ENCODE measurements around the gene RFPL1. TPM values are rescaled to one million over a fixed set of nuclear protein-coding genes. Genes with fewer than 3 reads are reported as not detected.
A peak's percentile ranks its signal among the peaks of the same experiment; 100 is the strongest.
"Not testable (repeated sequence)": the region's sequence is repeated elsewhere in the genome, so short reads cannot be mapped to it uniquely, and the experiment has no call there.

The RFPL1 gene
- total RNA-seq, result not detected in 2 replicates

- not testable (repeated sequence) for H3K4me3 ChIP-seq (ENCODE audit: low read depth, low read length); H3K27me3 ChIP-seq (ENCODE audit: control insufficient read depth, insufficient read depth, low read length); FAIRE-seq; DNase-seq (ENCODE audit: low read depth); H3K36me3 ChIP-seq (ENCODE audit: control insufficient read depth, insufficient read depth, low read length)
Measured at GRCh38 chr22:29438283-29438682, at the start of gene RFPL1. RFPL1 (plus strand) TSS chr22:29438583.

GRCh38 chr22:29388759-29389090 is 49.7 kb upstream of the RFPL1 start:
- TF ChIP-seq CTCF (IDR thresholded peaks at IDR 0.05; ENCODE audit: insufficient read depth, low read length, severe bottlenecking), result no peak
- Histone ChIP-seq H3K4me3 (ENCODE audit: low read depth, low read length) (peak overlapping the region; percentile 54), H3K27me3 (ENCODE audit: control insufficient read depth, insufficient read depth, low read length) (no peaks in the 10 kb centered on the region), H3K36me3 (ENCODE audit: control insufficient read depth, insufficient read depth, low read length) (peaks cover 1% of the 10 kb centered on the region)
- DNase-seq (ENCODE audit: low read depth) (no peak), FAIRE-seq (no peak)

GRCh38 chr22:29390270-29390669 is 48.1 kb upstream of the RFPL1 start:
- no peak for FAIRE-seq
- no peaks in the 10 kb centered on the region for H3K36me3 ChIP-seq (ENCODE audit: control insufficient read depth, insufficient read depth, low read length)
- no peak for TF ChIP-seq CTCF (IDR thresholded peaks at IDR 0.05; ENCODE audit: insufficient read depth, low read length, severe bottlenecking)

GRCh38 chr22:29391546-29391945 is 46.8 kb upstream of the RFPL1 start:
- Histone ChIP-seq H3K27me3 (ENCODE audit: control insufficient read depth, insufficient read depth, low read length) (no peaks in the 10 kb centered on the region), H3K36me3 (ENCODE audit: control insufficient read depth, insufficient read depth, low read length) (no peaks in the 10 kb centered on the region), H3K4me3 (ENCODE audit: low read depth, low read length) (no peak overlapping the region)
- no peak for FAIRE-seq
- no peak for DNase-seq (ENCODE audit: low read depth)
- no peak for TF ChIP-seq CTCF (IDR thresholded peaks at IDR 0.05; ENCODE audit: insufficient read depth, low read length, severe bottlenecking)

More at GRCh38 chr22:29390270-29390669, 48.1 kb upstream of the RFPL1 start:
- Histone ChIP-seq H3K27me3 (ENCODE audit: control insufficient read depth, insufficient read depth, low read length) (no peaks in the 10 kb centered on the region), H3K4me3 (ENCODE audit: low read depth, low read length) (no peak overlapping the region)
- no peak for DNase-seq (ENCODE audit: low read depth)

GRCh38 chr22:29393019-29393608 is 45.3 kb upstream of the RFPL1 start:
- no peak for TF ChIP-seq CTCF (IDR thresholded peaks at IDR 0.05; ENCODE audit: insufficient read depth, low read length, severe bottlenecking)
- Histone ChIP-seq H3K4me3 (ENCODE audit: low read depth, low read length) (no peak overlapping the region), H3K36me3 (ENCODE audit: control insufficient read depth, insufficient read depth, low read length) (no peaks in the 10 kb centered on the region), H3K27me3 (ENCODE audit: control insufficient read depth, insufficient read depth, low read length) (no peaks in the 10 kb centered on the region)
- FAIRE-seq (no peak), DNase-seq (ENCODE audit: low read depth) (no peak)

- FAIRE-seq, result no peak
- Histone ChIP-seq H3K4me3 (ENCODE audit: low read depth, low read length) (no peak overlapping the region), H3K27me3 (ENCODE audit: control insufficient read depth, insufficient read depth, low read length) (no peaks in the 10 kb centered on the region), H3K36me3 (ENCODE audit: control insufficient read depth, insufficient read depth, low read length) (no peaks in the 10 kb centered on the region)
- TF ChIP-seq CTCF (IDR thresholded peaks at IDR 0.05; ENCODE audit: insufficient read depth, low read length, severe bottlenecking), result peak; percentile 79
- peak; percentile 60 for DNase-seq (ENCODE audit: low read depth)
Measured at GRCh38 chr22:29394931-29395581, 43.3 kb upstream of the RFPL1 start.

Data from bronchial epithelial cell (primary cell).